ENCODE data around the gene COA6.
"Not testable (repeated sequence)": the region's sequence is repeated elsewhere in the genome, so short reads cannot be mapped to it uniquely, and the experiment has no call there.

COA6 gene

DNA sequence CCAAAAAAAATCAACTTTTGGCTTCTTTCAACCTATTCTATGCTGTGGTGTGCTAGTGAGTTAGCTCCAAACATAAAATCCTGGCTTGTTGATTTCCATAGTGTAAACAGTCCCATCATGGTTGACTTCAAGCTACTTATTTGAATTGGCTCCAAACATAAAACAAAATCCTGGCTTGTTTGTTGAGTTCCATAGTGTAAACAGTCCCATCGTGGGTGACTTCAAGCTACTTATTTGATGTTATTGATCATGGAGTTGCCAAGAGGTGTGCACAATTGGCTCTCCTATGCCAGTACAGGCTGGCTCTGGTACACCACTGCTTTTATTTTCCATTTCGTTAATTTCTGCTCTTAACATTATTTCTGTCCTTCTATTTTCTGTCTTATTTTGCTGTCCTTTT is 1.8 kb upstream of the COA6 start:
- DNase-seq, result no peak

DNA sequence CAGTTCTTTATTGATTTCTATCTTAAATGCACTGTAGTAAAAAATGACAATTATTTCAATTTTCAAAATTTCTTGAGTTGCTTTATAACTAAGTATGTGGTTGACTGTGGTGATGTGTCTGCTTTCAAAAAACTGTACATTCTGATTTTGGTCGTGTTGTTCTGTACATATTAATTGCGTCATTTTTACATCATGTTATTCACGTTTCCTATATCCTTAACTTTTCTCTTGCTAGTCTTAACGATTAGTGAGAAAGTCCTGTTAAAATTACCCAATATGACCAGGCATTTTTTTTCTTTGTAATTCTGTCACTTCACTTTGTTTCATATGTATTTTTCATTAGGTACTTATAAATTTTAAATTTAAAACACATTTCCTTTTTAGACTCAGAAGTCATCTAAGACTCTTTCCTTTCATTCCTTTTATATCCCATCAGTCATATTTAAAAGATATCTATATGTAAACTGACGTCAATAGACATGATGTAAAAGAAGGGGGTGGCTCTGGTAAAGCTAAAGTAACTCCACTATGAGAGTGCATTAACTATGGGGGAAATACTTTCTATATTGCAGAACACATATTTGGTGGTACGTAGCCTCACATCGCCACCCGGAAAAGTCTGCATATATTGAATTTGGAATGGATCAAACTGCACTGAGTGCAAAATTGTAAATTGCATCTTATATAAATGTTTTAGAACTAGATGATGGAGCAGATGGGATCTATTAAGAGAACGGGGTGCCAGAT is 1.1 kb upstream of the COA6 start:
- no peak for DNase-seq

DNA sequence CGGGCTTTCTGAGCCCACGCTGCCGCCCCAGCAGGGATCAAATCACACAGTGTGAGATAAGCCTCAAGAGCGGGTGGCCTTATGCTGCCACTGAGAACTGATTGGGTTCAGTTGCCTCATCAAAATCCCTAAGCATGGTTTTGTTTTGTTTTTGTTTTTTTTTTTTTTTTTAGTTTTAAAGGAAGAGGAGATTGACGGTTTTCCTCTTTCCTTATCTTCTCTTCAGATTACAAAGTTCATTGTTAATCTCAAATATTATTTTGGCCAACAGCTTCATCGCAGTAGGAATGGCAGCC is 651 bp downstream of the COA6 start:
- DNase-seq, result no peak

DNA sequence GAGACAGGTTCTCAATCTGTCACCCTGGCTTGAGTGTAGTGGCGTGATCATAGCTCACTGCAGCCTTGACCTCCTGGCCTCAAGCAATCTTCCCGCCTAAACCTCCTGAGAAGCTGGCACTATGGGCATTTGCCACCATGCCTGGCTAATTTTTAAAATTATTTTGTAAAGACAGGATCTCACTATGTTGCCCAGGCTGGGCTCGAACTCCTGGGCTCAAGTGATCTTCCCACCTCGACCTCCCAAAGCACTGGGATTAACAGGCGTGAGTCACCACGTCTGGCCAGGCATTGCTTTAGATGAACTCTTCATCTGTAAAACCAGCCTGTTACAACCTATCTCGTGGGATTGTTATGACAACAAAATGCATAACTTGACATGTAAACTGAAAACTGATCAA is 2.4 kb downstream of the COA6 start:
- DNase-seq, result no peak

DNA sequence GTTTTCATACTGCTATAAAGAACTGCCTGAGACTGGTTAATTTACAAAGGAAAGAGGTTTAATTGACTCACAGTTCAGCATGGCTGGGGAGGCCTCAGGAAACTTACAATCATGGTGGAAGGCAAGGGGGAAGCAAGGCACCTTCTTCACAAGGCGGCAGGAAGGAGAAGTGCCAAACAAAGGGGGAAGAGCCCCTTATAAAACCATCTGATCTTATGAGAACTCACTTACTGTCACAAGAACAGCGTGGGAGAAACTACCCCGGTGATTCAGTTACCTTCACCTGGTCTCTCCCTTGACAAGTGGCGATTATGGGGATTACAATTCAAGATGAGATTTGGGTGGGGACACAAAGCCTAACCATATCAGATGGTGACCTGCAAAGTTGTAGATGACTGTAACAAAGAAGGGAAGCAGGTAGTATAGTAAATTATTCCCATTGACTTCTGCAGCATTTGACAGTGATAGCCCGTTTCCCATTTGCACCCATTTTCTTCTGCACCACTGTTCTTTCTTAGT is 6.4 kb downstream of the COA6 start:
- DNase-seq, result not testable (repeated sequence)

DNA sequence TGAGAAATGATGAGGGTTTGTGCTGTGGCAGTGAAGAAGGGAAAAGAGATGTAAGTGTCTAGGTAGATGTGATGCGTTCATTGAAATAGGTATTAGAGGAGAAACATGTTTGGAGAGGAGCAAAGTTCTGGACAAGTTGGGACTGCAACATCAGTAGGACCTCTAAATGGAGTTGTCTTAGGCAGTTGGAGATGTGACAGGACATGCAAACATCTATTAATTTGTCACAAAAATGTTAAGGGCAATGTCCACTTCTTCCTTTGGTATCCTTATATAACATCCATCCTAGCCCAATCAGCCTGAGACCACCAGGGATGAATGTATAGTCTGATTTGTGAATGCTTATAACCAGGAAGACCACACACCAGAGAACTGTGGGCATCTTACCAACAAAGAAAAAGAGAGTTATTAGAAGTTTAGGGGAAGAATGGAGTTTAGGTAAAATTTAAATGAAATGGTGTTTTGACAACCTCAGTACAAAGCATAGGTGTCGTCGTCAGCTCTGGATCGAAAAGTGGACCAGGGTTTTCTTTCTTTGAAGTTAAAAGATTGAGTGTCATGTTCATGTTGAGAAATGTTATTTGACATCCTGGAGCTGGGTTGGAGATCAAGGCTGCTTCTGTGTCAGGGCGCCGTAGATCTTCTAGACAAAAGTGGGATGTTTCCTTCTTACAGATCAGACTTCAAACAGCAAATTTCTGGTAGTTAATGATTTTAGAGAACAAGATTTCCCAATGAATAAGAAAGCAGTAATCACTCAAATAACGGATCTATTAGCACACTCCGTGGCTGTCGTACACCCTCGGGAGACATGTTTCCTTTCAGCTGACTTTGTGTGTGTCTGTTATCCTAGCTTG is 8.7 kb downstream of the COA6 start:
- DNase-seq, result no peak

DNA sequence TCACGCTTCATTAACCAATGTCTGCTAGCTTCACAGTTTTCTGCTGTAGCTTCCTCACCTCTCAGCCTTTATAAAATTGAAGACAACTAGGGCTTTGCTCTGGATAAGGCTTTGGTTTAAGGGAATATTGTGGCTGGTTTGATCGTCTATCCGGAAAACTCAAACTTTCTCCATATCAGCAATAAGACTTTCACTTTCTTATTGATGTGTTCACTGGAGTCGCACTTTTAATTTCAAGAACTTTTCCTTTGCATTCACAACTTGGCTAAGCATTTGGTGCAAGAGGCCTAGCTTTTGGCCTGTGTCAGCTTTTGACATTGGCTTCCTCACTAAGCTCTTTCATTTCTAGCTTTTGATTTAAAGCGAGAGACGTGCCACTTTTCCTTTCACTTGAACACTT is 12.9 kb downstream of the COA6 start:
- no peak for DNase-seq

DNA sequence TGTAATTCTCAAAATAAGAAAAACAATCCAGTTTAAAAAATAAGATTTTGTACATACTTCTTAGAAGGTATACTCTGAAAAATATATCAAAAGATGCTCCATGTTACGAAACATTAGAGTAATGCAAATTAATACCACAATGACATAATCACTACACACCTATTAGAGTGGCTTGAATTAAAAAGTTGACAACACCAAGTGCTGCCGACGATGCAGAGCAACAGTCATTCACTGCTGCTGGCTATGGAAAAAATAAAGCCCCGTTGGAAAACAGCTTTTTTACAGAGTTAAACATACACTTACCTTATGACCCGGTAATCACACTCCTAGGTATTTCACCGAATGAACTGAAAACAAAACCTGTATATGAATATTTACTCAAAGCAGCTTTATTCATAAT is 14.8 kb downstream of the COA6 start:
- no peak for DNase-seq

DNA sequence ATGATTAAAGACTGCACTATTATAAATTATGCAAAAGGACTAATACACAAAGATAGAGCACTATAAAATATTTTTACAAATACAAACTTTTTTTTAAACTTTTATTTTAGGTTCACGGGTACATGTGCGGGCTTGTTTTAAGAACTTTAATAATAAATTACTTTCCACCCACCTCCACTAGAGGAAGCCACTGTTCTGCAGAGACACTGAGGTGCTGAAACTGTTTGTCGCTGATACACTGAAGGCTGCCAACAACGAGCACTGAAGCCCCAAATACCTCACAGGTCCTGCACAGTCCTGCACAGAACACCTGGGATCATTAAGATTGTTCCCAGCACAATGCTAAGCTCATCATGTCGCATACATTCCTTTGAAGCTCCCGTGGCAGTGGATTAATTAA is 19.9 kb downstream of the COA6 start:
- DNase-seq, result no peak

DNA sequence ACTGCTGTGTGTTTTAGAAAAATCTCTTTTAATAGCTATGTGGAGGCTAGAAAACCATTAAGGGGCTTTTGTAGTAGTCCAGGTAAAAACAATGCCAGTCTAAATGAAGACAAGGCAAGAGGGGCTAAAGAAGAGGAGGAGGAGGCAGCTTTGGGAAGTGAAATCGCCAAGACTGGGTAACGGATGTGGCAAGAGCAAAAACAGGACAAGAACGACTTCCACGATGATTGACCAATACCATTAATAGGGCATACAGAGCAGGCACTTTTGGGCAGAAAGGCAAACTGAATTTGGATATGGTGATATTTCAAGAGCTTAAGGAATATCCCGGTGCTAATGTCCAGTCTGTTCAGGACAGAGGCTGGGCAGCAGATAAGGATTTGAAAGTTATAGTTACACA is 22.0 kb downstream of the COA6 start:
- no peak for DNase-seq

DNA sequence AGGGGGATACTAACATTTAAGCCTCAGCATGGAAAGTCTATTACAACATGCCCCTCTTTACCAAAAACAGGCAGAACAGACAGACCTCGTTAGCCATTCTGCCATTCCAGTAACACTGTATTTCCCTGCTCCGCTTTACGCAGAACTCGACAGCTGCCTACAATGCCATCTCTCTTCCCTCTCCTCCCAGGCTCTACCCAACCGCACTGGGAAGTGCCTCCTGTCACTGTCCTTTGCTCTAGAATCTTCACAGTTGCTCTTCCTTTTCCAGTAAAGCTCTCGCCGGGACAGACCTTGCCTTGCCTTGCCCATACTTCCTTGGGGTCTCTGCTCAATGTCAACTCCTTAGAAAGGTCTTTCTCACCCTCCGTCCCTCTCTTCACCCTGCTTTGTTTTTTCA is 22.8 kb downstream of the COA6 start:
- DNase-seq, result no peak

DNA sequence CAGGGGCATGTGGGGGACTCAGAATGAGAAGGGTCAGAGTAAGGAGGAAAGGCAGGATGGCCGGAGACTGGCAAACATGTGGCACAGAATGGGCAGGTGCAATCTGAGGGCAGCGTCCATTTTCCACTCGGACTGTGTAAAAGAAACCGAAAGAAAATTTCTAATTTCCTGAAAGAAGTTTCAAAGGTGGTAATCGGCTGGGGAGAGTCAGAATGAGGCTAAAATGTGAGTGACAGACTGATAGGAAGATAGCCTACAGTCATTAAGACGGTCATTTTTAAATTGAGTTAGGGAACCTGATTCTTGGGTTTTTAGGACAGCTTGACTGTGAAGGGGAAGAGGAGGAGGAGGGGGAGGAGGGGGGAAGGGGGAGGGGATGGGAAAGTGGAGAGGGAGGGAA is 23.6 kb downstream of the COA6 start:
- no peak for DNase-seq

DNA sequence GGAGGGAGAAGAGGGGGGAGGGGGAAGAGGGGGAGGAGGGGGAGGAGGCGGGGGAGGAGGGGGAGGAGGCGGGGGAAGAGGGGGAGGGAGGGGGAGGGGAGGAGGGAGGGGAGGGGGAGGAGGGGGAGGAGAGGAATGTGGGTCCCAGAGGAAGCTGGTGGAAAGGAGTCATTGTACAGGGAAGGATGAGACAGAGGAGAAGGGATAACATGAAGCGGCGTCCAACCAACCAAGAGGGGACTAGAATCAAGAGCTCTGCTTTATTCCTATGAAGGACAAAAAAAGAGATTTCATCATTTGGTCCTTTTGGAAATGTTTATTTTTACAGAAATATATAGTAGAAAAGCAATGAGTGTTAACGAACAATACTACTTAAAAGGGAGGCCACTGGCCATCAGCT is 24.5 kb downstream of the COA6 start:
- DNase-seq, result no peak

DNA sequence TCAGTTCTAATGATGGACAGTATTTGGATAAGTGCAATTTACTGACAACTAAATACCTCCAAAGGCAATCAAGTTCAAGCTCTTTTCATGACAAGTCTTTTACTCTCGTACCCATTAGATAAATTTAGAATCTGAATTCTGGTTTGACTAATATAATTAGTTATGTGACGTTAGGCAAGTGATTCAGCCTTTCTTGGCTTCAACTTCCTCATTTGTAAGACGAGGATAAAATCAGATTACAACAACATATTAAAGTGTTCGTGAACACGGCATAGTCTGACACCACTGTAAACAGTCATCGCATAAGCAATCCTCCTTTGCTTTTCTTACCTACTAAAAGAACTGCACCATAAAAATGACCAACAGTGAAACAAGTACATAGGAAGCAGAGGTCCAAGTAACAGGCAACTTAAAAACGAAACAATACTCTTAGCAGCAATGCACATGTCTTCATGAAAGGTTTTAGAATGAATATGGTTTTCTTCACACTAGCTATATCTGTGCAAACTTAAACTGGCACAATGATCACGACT is 25.7 kb downstream of the COA6 start:
- no peak for DNase-seq

DNA sequence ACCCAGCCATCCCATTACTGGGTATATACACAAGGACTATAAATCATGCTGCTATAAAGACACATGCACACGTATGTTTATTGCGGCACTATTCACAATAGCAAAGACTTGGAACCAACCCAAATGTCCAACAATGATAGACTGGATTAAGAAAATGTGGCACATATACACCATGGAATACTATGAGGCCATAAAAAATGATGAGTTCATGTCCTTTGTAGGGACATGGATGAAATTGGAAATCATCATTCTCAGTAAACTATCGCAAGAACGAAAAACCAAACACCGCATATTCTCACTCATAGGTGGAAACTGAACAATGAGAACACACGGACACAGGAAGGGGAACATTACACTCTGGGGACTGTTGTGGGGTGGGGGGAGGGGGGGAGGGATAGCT is 26.3 kb downstream of the COA6 start:
- DNase-seq, result not testable (repeated sequence)

DNA sequence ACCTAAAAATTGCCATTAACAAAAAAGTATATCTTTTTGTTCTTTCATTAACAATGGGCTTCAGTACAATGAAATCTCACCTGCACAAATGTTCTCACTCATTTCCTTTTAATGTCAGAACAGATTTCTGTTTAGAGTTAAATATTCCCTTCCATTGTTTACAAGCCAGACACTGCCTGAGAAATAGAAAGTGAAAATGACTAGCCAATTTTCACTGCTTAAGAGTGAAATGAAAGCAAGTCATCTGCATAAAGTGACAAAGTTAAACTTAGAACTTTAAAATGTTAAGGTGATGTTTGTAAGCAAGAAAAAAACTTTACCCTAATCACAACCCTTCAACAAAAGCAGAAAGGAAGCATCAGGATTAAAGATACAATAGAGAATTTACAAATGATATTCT is 27.5 kb downstream of the COA6 start:
- no peak for DNase-seq

DNA sequence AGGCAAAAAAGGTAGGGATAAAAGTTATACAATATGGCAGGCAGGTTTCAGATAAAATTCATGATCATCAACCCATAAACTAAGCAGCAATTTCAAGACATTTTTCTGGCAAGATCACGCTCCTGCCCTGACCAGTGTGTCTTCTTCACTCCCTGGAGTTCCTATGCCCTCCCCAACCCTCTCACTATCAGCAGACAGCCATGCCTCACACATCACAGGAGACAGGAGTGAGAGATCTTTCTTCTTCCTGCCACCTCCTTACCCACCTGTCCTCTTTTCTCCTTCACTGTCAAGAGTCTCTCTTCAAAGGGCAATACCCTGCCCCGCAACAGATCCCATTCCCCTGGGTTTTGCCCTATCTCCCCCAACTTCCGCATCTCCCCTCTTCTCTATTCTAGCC is 28.4 kb downstream of the COA6 start:
- no peak for DNase-seq

DNA sequence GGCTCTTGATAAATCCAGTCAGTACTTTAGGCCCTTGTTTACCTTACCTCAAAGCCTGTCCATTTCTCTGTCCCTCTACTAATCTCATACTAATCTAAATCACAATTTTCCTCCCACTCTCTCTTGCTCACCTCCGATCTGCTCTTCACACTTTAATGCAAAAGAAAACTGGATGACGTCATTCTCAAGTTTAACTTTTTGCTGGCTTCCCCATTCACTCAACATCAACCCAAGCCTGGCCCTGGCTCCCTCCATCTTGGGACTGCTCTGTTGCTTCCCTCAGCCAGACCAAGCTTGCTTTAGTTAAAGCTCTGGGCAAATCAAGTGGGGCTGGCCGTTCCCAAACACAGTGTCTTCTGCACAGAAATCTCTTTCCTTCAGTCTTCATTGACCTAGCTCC is 29.7 kb downstream of the COA6 start:
- no peak for DNase-seq

DNA sequence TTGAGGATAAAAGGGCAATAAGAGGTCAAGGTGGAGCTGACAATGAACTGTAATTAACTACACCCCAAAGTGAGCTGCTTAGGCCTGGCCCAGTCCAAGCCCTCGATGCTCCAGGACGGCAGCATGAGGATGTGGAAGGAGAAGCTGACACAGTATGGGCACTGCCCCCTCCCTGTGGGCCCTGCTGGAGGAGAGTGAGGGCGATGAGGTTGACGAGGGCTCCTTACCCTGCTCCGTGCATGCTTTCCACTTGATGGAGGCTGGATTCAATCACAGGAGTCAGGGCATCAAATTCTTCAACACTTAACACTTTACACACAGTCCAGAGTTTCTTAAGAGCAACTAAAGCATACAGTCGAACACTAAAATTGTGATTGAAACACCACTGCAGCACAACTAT is 32.4 kb downstream of the COA6 start:
- no peak for DNase-seq

DNA sequence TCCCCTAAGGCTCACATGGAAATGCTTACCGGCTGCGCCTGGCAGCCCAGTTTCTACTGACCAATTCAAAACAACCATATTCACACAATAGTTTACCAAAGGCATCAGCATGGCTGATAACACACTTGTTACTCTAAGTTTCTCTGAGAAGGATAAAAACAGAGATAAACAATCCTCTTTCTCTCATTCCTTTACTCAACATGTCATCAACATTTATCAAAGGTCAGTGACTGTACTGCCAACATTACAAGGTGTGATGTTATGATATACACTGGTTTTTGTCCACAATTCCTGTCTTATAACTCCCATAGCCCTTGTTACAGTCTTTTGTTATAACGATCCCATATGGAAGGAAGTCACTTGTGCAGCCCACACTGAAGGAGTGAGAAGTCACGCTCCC is 33.6 kb downstream of the COA6 start:
- no peak for DNase-seq

DNA sequence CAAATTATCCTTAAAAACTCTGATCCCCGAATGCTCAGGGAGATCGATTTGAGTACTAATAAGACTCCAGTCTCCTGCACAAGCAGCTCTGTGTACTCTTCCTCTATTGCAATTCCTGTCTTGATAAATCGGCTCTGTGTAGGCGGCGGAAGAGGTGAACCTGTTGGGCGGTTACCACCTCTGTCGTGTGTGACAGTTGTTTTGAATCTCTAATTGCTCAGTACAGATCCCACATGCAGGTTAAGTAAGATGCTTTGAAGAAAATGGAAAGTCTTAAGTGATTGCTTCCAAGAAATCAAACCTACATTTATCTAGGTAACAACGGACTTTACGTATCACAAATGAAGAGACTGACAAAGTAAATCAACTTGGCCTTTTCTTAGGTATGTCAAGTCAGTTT is 35.5 kb downstream of the COA6 start:
- DNase-seq, result peak; percentile 40

DNA sequence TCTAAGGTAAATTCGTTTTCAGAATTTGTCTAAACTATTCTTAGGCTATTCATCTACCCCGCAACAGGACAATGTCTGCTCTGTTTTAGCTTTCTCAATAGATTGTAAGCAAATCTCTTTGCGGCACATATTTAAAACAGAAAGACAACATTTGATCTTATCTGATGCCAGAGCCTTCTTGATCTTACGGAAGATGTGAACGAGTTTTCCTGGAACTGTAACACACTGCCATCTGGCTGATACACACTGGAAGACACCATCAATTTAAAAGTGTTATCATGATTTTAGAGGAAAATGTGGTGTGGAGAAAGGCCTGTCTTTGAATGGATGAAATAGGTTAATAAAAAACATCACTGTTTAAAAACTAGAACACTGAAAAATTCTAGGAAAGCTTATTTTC is 36.1 kb downstream of the COA6 start:
- no peak for DNase-seq

DNA sequence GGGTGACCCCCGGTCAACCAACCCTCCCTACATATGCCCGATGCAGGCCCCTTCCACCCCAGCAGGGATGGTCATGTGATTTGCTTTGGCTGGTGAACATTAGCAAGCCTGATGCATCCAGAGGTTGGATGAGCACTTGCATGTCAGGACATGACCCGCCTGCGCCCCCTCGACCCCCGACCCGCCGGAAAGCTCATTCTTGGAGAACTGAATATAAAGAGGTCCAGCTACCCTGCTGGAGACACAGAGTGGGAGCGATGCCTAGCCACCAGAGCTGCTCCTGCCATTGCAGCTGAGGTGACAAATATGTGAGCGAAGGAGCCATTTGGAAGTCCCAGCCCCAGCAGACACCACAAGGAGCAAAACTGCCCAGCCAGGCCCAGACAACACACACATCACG is 39.6 kb downstream of the COA6 start:
- DNase-seq, result no peak

DNA sequence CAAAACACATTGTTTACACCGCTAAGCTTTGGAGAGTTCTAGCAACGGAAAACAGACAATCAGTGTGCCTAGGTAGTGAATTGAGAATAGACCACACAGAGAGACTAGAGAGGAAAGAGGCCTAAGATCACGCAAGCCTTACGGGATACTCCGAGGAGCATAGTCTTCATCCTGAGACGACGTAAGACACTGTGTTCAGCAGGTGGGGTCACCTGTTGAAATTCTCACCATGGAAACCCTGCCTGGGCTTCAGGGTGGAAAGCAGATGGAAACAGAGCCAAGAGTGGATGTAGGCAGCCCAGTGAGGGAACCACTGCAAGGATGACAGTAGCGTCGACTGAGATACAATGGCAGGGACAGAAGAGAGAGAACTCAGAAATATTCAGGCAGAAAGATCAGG is 40.2 kb downstream of the COA6 start:
- no peak for DNase-seq
